ENCODE results near the gene NEBL.

NEBL gene

GRCh38 chr10:20797290-20797689, 99.8 kb downstream of the NEBL start:
- H3K9me3 ChIP-seq (ENCODE audit: insufficient read depth, low read length): no peaks in the 10 kb centered on the region
- no peaks in the 10 kb centered on the region for H3K4me1 ChIP-seq (ENCODE audit: low read length)
- no peak overlapping the region for H2AFZ ChIP-seq (ENCODE audit: low read depth, low read length)
- no peak for TF ChIP-seq EZH2phosphoT487 (IDR thresholded peaks at IDR 0.05; ENCODE audit: low read depth)
- no peaks in the 10 kb centered on the region for H4K20me1 ChIP-seq (ENCODE audit: insufficient read depth, low read length)
- H3K4me3 ChIP-seq (ENCODE audit: low read length): no peak overlapping the region
- H3K36me3 ChIP-seq (replicated peaks; ENCODE audit: low read depth, low read length): no peaks in the 10 kb centered on the region
- no peaks in the 10 kb centered on the region for H3K27me3 ChIP-seq (ENCODE audit: low read depth, low read length)
- H3K79me2 ChIP-seq (ENCODE audit: low read length): no peaks in the 10 kb centered on the region
- H3K4me2 ChIP-seq (ENCODE audit: low read length): no peak overlapping the region
- H3K9ac ChIP-seq (ENCODE audit: low read length): no peak overlapping the region
- no peak overlapping the region for H3K27ac ChIP-seq (ENCODE audit: low read length)

- Histone ChIP-seq H3K27me3 (ENCODE audit: low read depth, low read length) (no peaks in the 10 kb centered on the region), H3K9ac (ENCODE audit: low read length) (no peak overlapping the region), H3K4me2 (ENCODE audit: low read length) (no peak overlapping the region), H3K36me3 (replicated peaks; ENCODE audit: low read depth, low read length) (no peaks in the 10 kb centered on the region), H2AFZ (ENCODE audit: low read depth, low read length) (no peak overlapping the region), H3K4me3 (ENCODE audit: low read length) (no peak overlapping the region), H3K27ac (ENCODE audit: low read length) (no peak overlapping the region), H3K4me1 (ENCODE audit: low read length) (no peaks in the 10 kb centered on the region), H3K79me2 (ENCODE audit: low read length) (no peaks in the 10 kb centered on the region), H4K20me1 (ENCODE audit: insufficient read depth, low read length) (no peaks in the 10 kb centered on the region), H3K9me3 (ENCODE audit: insufficient read depth, low read length) (no peaks in the 10 kb centered on the region)
- no peak for TF ChIP-seq CTCF (IDR thresholded peaks at IDR 0.05; ENCODE audit: low read depth, low read length)
These were observed 101.7 kb downstream of the NEBL start for GRCh38 chr10:20795391-20795790.

- TF ChIP-seq CTCF (IDR thresholded peaks at IDR 0.05; ENCODE audit: low read depth, low read length) (no peak), EZH2phosphoT487 (IDR thresholded peaks at IDR 0.05; ENCODE audit: low read depth) (no peak)
- no peaks in the 10 kb centered on the region for H3K4me1 ChIP-seq (ENCODE audit: low read length)
- no peaks in the 10 kb centered on the region for H3K79me2 ChIP-seq (ENCODE audit: low read length)
These were observed 111.9 kb downstream of the NEBL start for GRCh38 chr10:20785174-20785573.

DNA sequence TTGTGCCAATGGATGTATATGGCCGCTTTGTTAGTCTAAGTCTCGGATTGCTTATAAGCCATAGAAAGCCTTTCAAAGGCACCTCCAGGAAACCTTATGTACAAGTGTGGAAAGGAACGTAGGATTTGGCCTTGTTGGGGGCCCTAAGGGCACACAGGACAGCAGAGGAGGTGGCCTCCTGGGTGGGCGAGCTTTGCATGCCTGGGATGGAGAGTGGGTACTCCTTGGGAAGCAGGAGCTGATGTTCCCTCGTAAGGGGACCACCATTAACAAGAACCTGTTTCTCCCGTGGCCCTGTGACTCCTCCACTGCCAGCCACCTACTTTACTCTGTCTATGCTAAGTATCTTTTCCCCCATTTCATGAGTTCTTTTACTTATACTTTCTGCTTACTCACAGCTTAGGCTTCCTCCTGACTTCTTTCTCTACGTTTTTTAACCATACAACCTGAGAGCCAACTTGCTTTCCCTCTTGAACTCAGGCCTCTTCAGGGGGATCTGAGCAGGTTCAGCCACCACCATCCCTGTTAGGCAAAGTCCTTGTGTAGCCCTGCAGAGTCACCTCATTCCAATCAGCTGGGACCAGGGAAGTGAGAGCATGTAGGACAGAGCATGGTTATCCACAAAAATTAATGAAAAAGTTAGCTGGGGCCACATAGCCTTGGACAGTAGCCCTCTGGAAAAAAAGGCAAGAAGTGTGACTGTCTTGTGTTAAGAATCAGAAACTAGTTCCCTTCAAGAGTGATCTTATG, 118.9 kb downstream of the NEBL start:
- Histone ChIP-seq H2AFZ (ENCODE audit: low read depth, low read length) (no peak overlapping the region), H3K36me3 (replicated peaks; ENCODE audit: low read depth, low read length) (no peaks in the 10 kb centered on the region), H3K9me3 (ENCODE audit: insufficient read depth, low read length) (no peaks in the 10 kb centered on the region), H3K9ac (ENCODE audit: low read length) (no peak overlapping the region), H3K4me3 (ENCODE audit: low read length) (no peak overlapping the region), H3K27me3 (ENCODE audit: low read depth, low read length) (no peaks in the 10 kb centered on the region), H3K27ac (ENCODE audit: low read length) (no peak overlapping the region), H4K20me1 (ENCODE audit: insufficient read depth, low read length) (no peaks in the 10 kb centered on the region), H3K79me2 (ENCODE audit: low read length) (no peaks in the 10 kb centered on the region), H3K4me1 (ENCODE audit: low read length) (no peaks in the 10 kb centered on the region), H3K4me2 (ENCODE audit: low read length) (no peak overlapping the region)
- TF ChIP-seq CTCF (IDR thresholded peaks at IDR 0.05; ENCODE audit: low read depth, low read length) (no peak), EZH2phosphoT487 (IDR thresholded peaks at IDR 0.05; ENCODE audit: low read depth) (no peak)

More at GRCh38 chr10:20785174-20785573, 111.9 kb downstream of the NEBL start:
- H3K27me3 ChIP-seq (ENCODE audit: low read depth, low read length): no peaks in the 10 kb centered on the region
- H3K9ac ChIP-seq (ENCODE audit: low read length): no peak overlapping the region
- H4K20me1 ChIP-seq (ENCODE audit: insufficient read depth, low read length): no peaks in the 10 kb centered on the region
- no peak overlapping the region for H3K4me3 ChIP-seq (ENCODE audit: low read length)
- no peaks in the 10 kb centered on the region for H3K36me3 ChIP-seq (replicated peaks; ENCODE audit: low read depth, low read length)
- H3K9me3 ChIP-seq (ENCODE audit: insufficient read depth, low read length): no peaks in the 10 kb centered on the region
- H3K27ac ChIP-seq (ENCODE audit: low read length): no peak overlapping the region
- no peak overlapping the region for H2AFZ ChIP-seq (ENCODE audit: low read depth, low read length)
- no peak overlapping the region for H3K4me2 ChIP-seq (ENCODE audit: low read length)
